ENCODE results near the gene MED13L.
"Not testable (repeated sequence)": the region's sequence is repeated elsewhere in the genome, so short reads cannot be mapped to it uniquely, and the experiment has no call there.

The MED13L gene

GRCh38 chr12:116245189-116245588 lies 32.3 kb downstream of the MED13L start:
- DNase-seq: no peak

- DNase-seq: no peak
Observed at GRCh38 chr12:116244474-116245090, 32.9 kb downstream of the MED13L start.

- no peak for DNase-seq
Observed at GRCh38 chr12:116244001-116244400, 33.5 kb downstream of the MED13L start.

GRCh38 chr12:116242740-116243139 lies 34.8 kb downstream of the MED13L start:
- no peak for DNase-seq

GRCh38 chr12:116241157-116241759 lies 36.2 kb downstream of the MED13L start:
- no peak for DNase-seq

- DNase-seq: not testable (repeated sequence)
Observed at GRCh38 chr12:116238570-116239119, 38.8 kb downstream of the MED13L start.

- no peak for DNase-seq
Observed at GRCh38 chr12:116238149-116238548, 39.3 kb downstream of the MED13L start.

- DNase-seq: no peak
Observed at GRCh38 chr12:116236976-116237375, 40.5 kb downstream of the MED13L start.

- DNase-seq: no peak
Observed at GRCh38 chr12:116236148-116236731, 41.3 kb downstream of the MED13L start.

- DNase-seq: not testable (repeated sequence)
Observed at GRCh38 chr12:116234148-116234547, 43.3 kb downstream of the MED13L start.

GRCh38 chr12:116233669-116234068 lies 43.8 kb downstream of the MED13L start:
- DNase-seq: no peak

- DNase-seq: no peak
Observed at GRCh38 chr12:116227811-116228210, 49.7 kb downstream of the MED13L start.

- no peak for DNase-seq
Observed at GRCh38 chr12:116226026-116226425, 51.5 kb downstream of the MED13L start.

- no peak for DNase-seq
Observed at GRCh38 chr12:116222358-116222757, 55.1 kb downstream of the MED13L start.

GRCh38 chr12:116220756-116221155 lies 56.7 kb downstream of the MED13L start:
- no peak for DNase-seq

- DNase-seq: no peak
Observed at GRCh38 chr12:116217045-116217735, 60.3 kb downstream of the MED13L start.

- DNase-seq: no peak
Observed at GRCh38 chr12:116216022-116216756, 61.3 kb downstream of the MED13L start.

GRCh38 chr12:116215023-116215422 lies 62.5 kb downstream of the MED13L start:
- no peak for DNase-seq

- no peak for DNase-seq
Observed at GRCh38 chr12:116213885-116214527, 63.5 kb downstream of the MED13L start.

GRCh38 chr12:116213014-116213413 lies 64.5 kb downstream of the MED13L start:
- no peak for DNase-seq

GRCh38 chr12:116210762-116211161 lies 66.7 kb downstream of the MED13L start:
- no peak for DNase-seq

- no peak for DNase-seq
Observed at GRCh38 chr12:116210131-116210530, 67.4 kb downstream of the MED13L start.

All from NCI-H524 treated with DMSO at 0.1 percent for 48 hours (cell line).